Stimulated activated effector memory CD8-positive, alpha-beta T cell treated with anti-CD3 and anti-CD28 coated beads, Interleukin-12 subunit alpha, Interleukin-12 subunit beta, amount 100 ng/mL, for 72 hours (primary cell): ENCODE results near the gene DUS2.
"Not testable (repeated sequence)": the region's sequence is repeated elsewhere in the genome, so short reads cannot be mapped to it uniquely, and the experiment has no call there.

Source experiments
- ATAC-seq: fragments of 150-1000 bp; cut with Tn5 transposase; 2 replicates; pipeline ENCODE4 v1.10.0; 2021
- DNase-seq, 2 donors: peaks; one replicate each; pipeline ENCODE4 v3.0.0; 2021 to 2022; ENCODE audit warnings: low spot score in 2 of 2
- H3K27ac Mint-ChIP-seq: one replicate; pipeline ENCODE4 v1.8.0; 2022; ENCODE audit warnings: mild to moderate bottlenecking, mixed read lengths
- H3K36me3 Mint-ChIP-seq: one replicate; pipeline ENCODE4 v1.8.0; 2022; ENCODE audit warnings: mild to moderate bottlenecking, mixed read lengths
- H3K4me1 Mint-ChIP-seq: one replicate; pipeline ENCODE4 v1.8.0; 2022; ENCODE audit warnings: mixed read lengths
- H3K4me3 Mint-ChIP-seq: one replicate; pipeline ENCODE4 v1.8.0; 2022; ENCODE audit warnings: mild to moderate bottlenecking, mixed read lengths
- H3K9me3 Mint-ChIP-seq: one replicate; pipeline ENCODE4 v1.8.0; 2022; ENCODE audit warnings: mixed read lengths

DUS2 gene

GRCh38 chr16:68086336-68086841 lies 63.3 kb downstream of the DUS2 start:
- Mint-ChIP-seq H3K4me3 (peak overlapping the region; percentile 80), H3K9me3 (no peaks in the 10 kb centered on the region), H3K36me3 (peaks cover 20% of the 10 kb centered on the region), H3K27ac (peak overlapping the region; percentile 84), H3K4me1 (peaks cover 63% of the 10 kb centered on the region)
- no peak for DNase-seq
- no peak for ATAC-seq

GRCh38 chr16:68086860-68087268 lies 63.8 kb downstream of the DUS2 start:
- H3K27ac Mint-ChIP-seq: peak overlapping the region; percentile 84
- no peak for DNase-seq
- H3K9me3 Mint-ChIP-seq: no peaks in the 10 kb centered on the region
- no peak for ATAC-seq
- H3K4me1 Mint-ChIP-seq: peaks cover 63% of the 10 kb centered on the region
- peaks cover 20% of the 10 kb centered on the region for H3K36me3 Mint-ChIP-seq
- H3K4me3 Mint-ChIP-seq: peak overlapping the region; percentile 80

- H3K4me1 Mint-ChIP-seq: peaks cover 59% of the 10 kb centered on the region
- peak overlapping the region; percentile 82 for H3K27ac Mint-ChIP-seq
- no peaks in the 10 kb centered on the region for H3K9me3 Mint-ChIP-seq
- peaks cover 20% of the 10 kb centered on the region for H3K36me3 Mint-ChIP-seq
- ATAC-seq: no peak
- H3K4me3 Mint-ChIP-seq: peak overlapping the region; percentile 80
- DNase-seq: no peak
These were observed 64.6 kb downstream of the DUS2 start for GRCh38 chr16:68087688-68088087.

- Mint-ChIP-seq H3K27ac (peak overlapping the region; percentile 82), H3K9me3 (no peaks in the 10 kb centered on the region), H3K4me3 (peak overlapping the region; percentile 80), H3K4me1 (peaks cover 59% of the 10 kb centered on the region), H3K36me3 (peaks cover 20% of the 10 kb centered on the region)
- DNase-seq: no peak
- ATAC-seq: no peak
These were observed 65.3 kb downstream of the DUS2 start for GRCh38 chr16:68088130-68088972.

GRCh38 chr16:68089067-68089466 lies 66.0 kb downstream of the DUS2 start:
- H3K9me3 Mint-ChIP-seq: no peaks in the 10 kb centered on the region
- H3K4me1 Mint-ChIP-seq: peaks cover 59% of the 10 kb centered on the region

GRCh38 chr16:68090130-68090529 lies 67.0 kb downstream of the DUS2 start:
- Mint-ChIP-seq H3K36me3 (peaks cover 23% of the 10 kb centered on the region), H3K4me3 (peak overlapping the region; percentile 80), H3K4me1 (peaks cover 67% of the 10 kb centered on the region), H3K9me3 (no peaks in the 10 kb centered on the region), H3K27ac (peak overlapping the region; percentile 75)
- ATAC-seq (no peak), DNase-seq (no peak)

More at GRCh38 chr16:68089067-68089466, 66.0 kb downstream of the DUS2 start:
- Mint-ChIP-seq H3K27ac (peak overlapping the region; percentile 75), H3K4me3 (peak overlapping the region; percentile 80), H3K36me3 (peaks cover 22% of the 10 kb centered on the region)
- DNase-seq: no peak
- ATAC-seq: no peak

- Mint-ChIP-seq H3K9me3 (no peaks in the 10 kb centered on the region), H3K4me3 (peak overlapping the region; percentile 80), H3K4me1 (peaks cover 71% of the 10 kb centered on the region), H3K36me3 (peaks cover 23% of the 10 kb centered on the region), H3K27ac (peak overlapping the region; percentile 75)
- DNase-seq: no peak
- no peak for ATAC-seq
These were observed 67.4 kb downstream of the DUS2 start for GRCh38 chr16:68090533-68090932.

- no peaks in the 10 kb centered on the region for H3K9me3 Mint-ChIP-seq
- H3K4me3 Mint-ChIP-seq: peak overlapping the region; percentile 80
- DNase-seq: no peak
- H3K27ac Mint-ChIP-seq: peak overlapping the region; percentile 75
- ATAC-seq: no peak
- H3K36me3 Mint-ChIP-seq: peaks cover 12% of the 10 kb centered on the region
- H3K4me1 Mint-ChIP-seq: peaks cover 81% of the 10 kb centered on the region
These were observed 68.5 kb downstream of the DUS2 start for GRCh38 chr16:68091380-68092261.

GRCh38 chr16:68092275-68092674 lies 69.2 kb downstream of the DUS2 start:
- peaks cover 82% of the 10 kb centered on the region for H3K4me1 Mint-ChIP-seq
- H3K36me3 Mint-ChIP-seq, DNase-seq, ATAC-seq, H3K9me3 Mint-ChIP-seq: not testable (repeated sequence)
- H3K4me3 Mint-ChIP-seq: peak overlapping the region; percentile 80
- peak overlapping the region; percentile 75 for H3K27ac Mint-ChIP-seq

- Mint-ChIP-seq H3K27ac (peak overlapping the region; percentile 81), H3K9me3 (no peaks in the 10 kb centered on the region), H3K4me1 (peaks cover 81% of the 10 kb centered on the region), H3K4me3 (peak overlapping the region; percentile 5), H3K36me3 (peaks cover 18% of the 10 kb centered on the region)
- ATAC-seq (peak; percentile 87), DNase-seq (no peak)
These were observed 70.9 kb downstream of the DUS2 start for GRCh38 chr16:68093816-68094613.

- ATAC-seq: no peak
- DNase-seq: no peak
- peaks cover 77% of the 10 kb centered on the region for H3K4me1 Mint-ChIP-seq
- H3K27ac Mint-ChIP-seq: peak overlapping the region; percentile 19
- H3K9me3 Mint-ChIP-seq: no peaks in the 10 kb centered on the region
- peak overlapping the region; percentile 5 for H3K4me3 Mint-ChIP-seq
- H3K36me3 Mint-ChIP-seq: peaks cover 22% of the 10 kb centered on the region
These were observed 71.5 kb downstream of the DUS2 start for GRCh38 chr16:68094614-68094934.

- Mint-ChIP-seq H3K4me1 (peaks cover 67% of the 10 kb centered on the region), H3K4me3 (no peak overlapping the region), H3K27ac (peak overlapping the region; percentile 35), H3K36me3 (peaks cover 31% of the 10 kb centered on the region), H3K9me3 (no peaks in the 10 kb centered on the region)
- ATAC-seq (no peak), DNase-seq (no peak)
These were observed 73.4 kb downstream of the DUS2 start for GRCh38 chr16:68096491-68096890.

GRCh38 chr16:68097088-68097487 lies 74.0 kb downstream of the DUS2 start:
- Mint-ChIP-seq H3K4me3 (no peak overlapping the region), H3K27ac (peak overlapping the region; percentile 35)
- no peak for ATAC-seq

GRCh38 chr16:68097895-68098294 lies 74.8 kb downstream of the DUS2 start:
- peaks cover 42% of the 10 kb centered on the region for H3K36me3 Mint-ChIP-seq

More at GRCh38 chr16:68097088-68097487, 74.0 kb downstream of the DUS2 start:
- Mint-ChIP-seq H3K9me3 (no peaks in the 10 kb centered on the region), H3K4me1 (peaks cover 68% of the 10 kb centered on the region), H3K36me3 (peaks cover 37% of the 10 kb centered on the region)
- no peak for DNase-seq

GRCh38 chr16:68100488-68100887 lies 77.4 kb downstream of the DUS2 start:
- peak; percentile 75 for ATAC-seq
- no peak for DNase-seq
- H3K36me3 Mint-ChIP-seq: peaks cover 46% of the 10 kb centered on the region
- peak overlapping the region; percentile 12 for H3K4me3 Mint-ChIP-seq
- H3K9me3 Mint-ChIP-seq: peaks cover 4% of the 10 kb centered on the region
- peak overlapping the region; percentile 6 for H3K27ac Mint-ChIP-seq
- H3K4me1 Mint-ChIP-seq: peaks cover 72% of the 10 kb centered on the region

More at GRCh38 chr16:68097895-68098294, 74.8 kb downstream of the DUS2 start:
- Mint-ChIP-seq H3K4me1 (peaks cover 72% of the 10 kb centered on the region), H3K27ac (no peak overlapping the region), H3K9me3 (peaks cover 2% of the 10 kb centered on the region), H3K4me3 (no peak overlapping the region)
- ATAC-seq (no peak), DNase-seq (no peak)
